Heart right ventricle (tissue), 16 donors: ENCODE data around the gene KISS1R. TPM values are rescaled to one million over a fixed set of nuclear protein-coding genes. Genes with fewer than 3 reads are reported as not detected.
"Not testable (repeated sequence)": the region's sequence is repeated elsewhere in the genome, so short reads cannot be mapped to it uniquely, and the experiment has no call there.

ENCODE experiments used
- ATAC-seq, 8 donors: fragments of 200-7000 bp; cut with Tn5 transposase; one replicate each; pipeline ENCODE4 v1.9.1; 2020; ENCODE audit warnings: mild to moderate bottlenecking in 8 of 8, moderate library complexity in 8 of 8, moderate number of reproducible peaks in 1 of 8
- DNase-seq, 2 donors: peaks; one replicate each; pipeline ENCODE4 v3.0.0-alpha.2; 2020
- H3K27ac ChIP-seq, 10 donors: fragments of 200-600 bp; sonication (generic) in 2 of 10; one replicate each; pipeline versions ENCODE4 v1.5.0 to v1.8.0; 2020 to 2022; ENCODE audit warnings: mild to moderate bottlenecking in 3 of 10
- H3K27me3 ChIP-seq, 7 donors: fragments of 200-600 bp; one replicate each; pipeline ENCODE4 v1.8.0; 2021 to 2022; ENCODE audit warnings: mild to moderate bottlenecking in 2 of 7
- H3K36me3 ChIP-seq, 9 donors: fragments of 200-600 bp; sonication (generic) in 1 of 9; one replicate each; pipeline versions ENCODE4 v1.5.0 to v1.8.0; 2020 to 2022; ENCODE audit warnings: mild to moderate bottlenecking in 2 of 9
- H3K4me1 ChIP-seq, 9 donors: fragments of 200-600 bp; sonication (generic) in 1 of 9; one replicate each; pipeline versions ENCODE4 v1.5.0 to v1.8.0; 2020 to 2022; ENCODE audit warnings: mild to moderate bottlenecking in 4 of 9
- H3K4me3 ChIP-seq, 10 donors: fragments of 200-600 bp; sonication (generic) in 2 of 10; one replicate each; pipeline versions ENCODE4 v1.5.0 to v1.8.0; 2020 to 2022; ENCODE audit warnings: mild to moderate bottlenecking in 7 of 10, moderate library complexity in 2 of 10
- H3K9me3 ChIP-seq, 11 donors: fragments of 200-600 bp in 10 of 11; sonication (generic) in 2 of 11; one replicate each; pipeline versions ENCODE4 v1.5.0 to v1.8.0; 2013 to 2022; ENCODE audit warnings: mild to moderate bottlenecking in 2 of 11, control low read depth in 1 of 11, moderate library complexity in 1 of 11
- CTCF ChIP-seq, 9 donors: fragments of 200-600 bp; sonication (generic) in 2 of 9; IDR thresholded peaks; one replicate each; pipeline versions ENCODE4 v1.5.0 to v1.8.0; 2021 to 2022; ENCODE audit warnings: antibody characterized with exemption in 9 of 9, mild to moderate bottlenecking in 5 of 9, moderate library complexity in 1 of 9
- WGBS, 2 donors: extraction: QIAGEN DNeasy Blood & Tissue Kit; methylation state at CpG; one replicate each; pipeline ENCODE4 v1.1.7; 2013; ENCODE audit warnings: inconsistent platforms in 1 of 2; 5-methylcytosine and 5-hydroxymethylcytosine counted together
- intact Hi-C, 10 donors: fragments of 100-400 bp; cut with DNase I; formaldehyde crosslinking; loops; one replicate each; pipeline versions ENCODE4 v1.11.1 to v1.14.2; 2022
- polyA plus RNA-seq, 2 donors: library from polyadenylated mRNA; stranded (reverse); fragments of 200-250 nt; gene quantifications; one replicate each; pipeline ENCODE4 v1.2.3, GENCODE V29; 2013
- total RNA-seq, 10 donors: library from RNA; stranded (reverse); fragmentation: NEBNext Ultra II Directional in 3 of 10; extraction: Animal tissue kit (Norgen Biotek cat#: 25700) in 3 of 10; gene quantifications; one replicate each; pipeline versions ENCODE4 v1.2.1 to v1.2.4, GENCODE V29; 2021 to 2023
- donor health status: Arrhythmogenic right ventricular cardiomyopathy.
- donor health status: ischemic (EF 13 %, LVEDD 7.1; RV severe dilation, severe dysfunction).
- donor health status: healthy with polysubstance abuse.
- donor health status: DM: no; HTN: yes; CAD: no.
- donor health status: DM: no; HTN: no; CAD: no.
- donor health status: ischemic (EF 25% LVEDD 6.9; RV normal size, moderate dysfunction).
- donor health status: ischemic (EF 25% LVEDD 5.7; RV mildly dilated, moderate dysfunction).
- donor health status: healthy.
- donor health status: DM: yes; HTN: yes; CAD: no.
- donor health status: Ischemic cardiomyopathy.
- donor health status: ischemic (EF 35%, LVEDD 5.7; RV mildly dilated, moderate dysfunction).
- donor health status: nonischemic (EF 11% LVEDD 7.7; RV severe dilation, severe dysfunction).
- donor health status: DM: yes; HTN: yes; CAD: no.
- donor health status: PGD.
- donor health status: ischemic (EF 29% LVEDD 5.4; RV normal size, mild dysfunction).
- donor health status: nonischemic (EF 23%, LVEDD 6.1; RV moderate dilation, normal function).

KISS1R gene
- total and polyA plus RNA-seq, 12 donors = not detected

DNA sequence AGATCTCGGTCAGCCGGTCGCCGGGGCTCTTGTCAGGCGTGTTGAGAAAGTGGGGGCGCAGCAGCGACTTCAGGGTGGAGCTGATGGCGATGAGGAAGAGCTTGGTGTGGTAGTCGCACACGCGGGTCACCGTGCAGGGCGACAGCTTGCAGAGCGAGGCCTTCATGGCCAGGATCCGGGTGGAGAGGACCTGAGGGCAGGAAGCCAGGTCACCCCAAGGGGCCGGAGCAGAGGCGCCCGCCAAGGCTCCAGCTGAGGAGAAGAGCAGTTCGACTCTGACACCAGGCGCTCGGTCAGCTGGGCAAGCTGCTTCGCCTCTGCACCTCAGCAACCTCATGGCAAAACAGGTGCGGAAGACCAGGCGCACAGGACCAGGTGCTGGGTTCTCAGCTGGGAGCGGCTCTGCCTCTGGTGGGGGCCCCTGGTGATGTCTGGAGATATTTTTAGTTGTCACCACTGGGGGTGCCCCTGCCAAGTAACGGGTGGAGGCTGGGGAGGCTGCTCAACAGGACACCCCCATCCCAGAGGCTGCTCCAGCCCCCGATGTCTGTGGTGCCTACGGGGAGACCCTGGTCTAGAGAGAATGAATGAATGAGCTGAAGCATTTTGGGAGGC lies 41.8 kb upstream of the KISS1R start:
- H3K27me3 ChIP-seq = no peaks in the 10 kb centered on the region
- H3K4me1 ChIP-seq = peaks cover 0 to 15% (median 0%) of the 10 kb centered on the region in 9 donors
- no peak for DNase-seq
- no peak for ATAC-seq
- no peaks in the 10 kb centered on the region for H3K9me3 ChIP-seq
- peaks cover 0 to 64% (median 20%) of the 10 kb centered on the region in 9 donors for H3K36me3 ChIP-seq
- H3K4me3 ChIP-seq = no peak overlapping the region
- H3K27ac ChIP-seq = no peak overlapping the region
- intact Hi-C loops = no loop called here
- WGBS, 2 donors = 93 to 95% methylated on average over 28 of the region's 28 CpGs
- TF ChIP-seq CTCF (IDR thresholded peaks at IDR 0.05) = no peak

- H3K27me3 ChIP-seq = no peaks in the 10 kb centered on the region
- intact Hi-C loops = no loop called here
- DNase-seq (no peak), ATAC-seq (no peak)
- TF ChIP-seq CTCF (IDR thresholded peaks at IDR 0.05) = no peak
- no peak overlapping the region for H3K4me3 ChIP-seq
- WGBS, 2 donors = 77 to 82% methylated on average over 18 of the region's 18 CpGs
- H3K27ac ChIP-seq = no peak overlapping the region
- H3K36me3 ChIP-seq = peaks cover 0 to 66% (median 20%) of the 10 kb centered on the region in 9 donors
- no peaks in the 10 kb centered on the region for H3K9me3 ChIP-seq
- peaks cover 0 to 13% (median 0%) of the 10 kb centered on the region in 9 donors for H3K4me1 ChIP-seq
Observed at GRCh38 chr19:876089-876488, 41.0 kb upstream of the KISS1R start.

- no peak for ATAC-seq
- Histone ChIP-seq H3K27ac (no peak overlapping the region), H3K9me3 (no peaks in the 10 kb centered on the region), H3K36me3 (peaks cover 0 to 69% (median 25%) of the 10 kb centered on the region in 9 donors), H3K4me1 (peaks cover 0 to 9% (median 0%) of the 10 kb centered on the region in 9 donors), H3K27me3 (no peaks in the 10 kb centered on the region), H3K4me3 (no peak overlapping the region)
- intact Hi-C loops = no loop called here
- no peak for TF ChIP-seq CTCF (IDR thresholded peaks at IDR 0.05)
- DNase-seq = no peak
- 90 to 96% methylated on average over 28 to 29 of the region's 29 CpGs for WGBS, 2 donors
Observed at GRCh38 chr19:876780-877314, 40.3 kb upstream of the KISS1R start.

DNA sequence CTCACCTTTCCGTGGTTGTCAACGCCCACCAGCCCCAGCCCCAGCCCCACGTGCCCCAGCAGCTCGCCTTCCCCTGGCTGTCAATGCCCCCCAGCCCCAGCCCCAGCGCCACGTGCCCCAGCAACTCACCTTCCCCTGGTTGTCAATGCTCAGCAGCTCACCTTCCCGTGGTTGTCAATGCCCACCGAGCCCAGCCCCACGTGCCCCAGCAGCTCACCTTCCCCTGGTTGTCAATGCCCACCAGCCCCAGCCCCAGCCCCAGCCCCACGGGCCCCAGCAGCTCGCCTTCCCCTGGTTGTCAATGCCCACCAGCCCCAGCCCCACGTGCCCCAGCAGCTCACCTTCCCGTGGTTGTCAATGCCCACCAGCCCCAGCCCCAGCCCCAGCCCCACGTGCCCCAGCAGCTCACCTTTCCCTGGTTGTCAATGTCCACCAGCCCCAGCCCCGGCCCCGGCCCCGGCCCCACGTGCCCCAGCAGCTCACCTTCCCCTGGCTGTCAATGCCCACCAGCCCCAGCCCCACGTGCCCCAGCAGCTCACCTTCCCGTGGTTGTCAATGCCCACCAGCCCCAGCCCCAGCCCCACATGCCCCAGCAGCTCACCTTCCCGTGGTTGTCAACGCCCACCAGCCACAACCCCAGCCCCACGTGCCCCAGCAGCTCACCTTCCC lies 39.0 kb upstream of the KISS1R start:
- H3K36me3 ChIP-seq = peaks cover 0 to 76% (median 26%) of the 10 kb centered on the region in 9 donors
- H3K4me3 ChIP-seq, intact Hi-C loops, H3K9me3 ChIP-seq, H3K4me1 ChIP-seq, H3K27me3 ChIP-seq, ATAC-seq, DNase-seq, H3K27ac ChIP-seq: not testable (repeated sequence)
- 91 to 94% methylated on average over 17 to 23 of the region's 23 CpGs for WGBS, 2 donors

DNA sequence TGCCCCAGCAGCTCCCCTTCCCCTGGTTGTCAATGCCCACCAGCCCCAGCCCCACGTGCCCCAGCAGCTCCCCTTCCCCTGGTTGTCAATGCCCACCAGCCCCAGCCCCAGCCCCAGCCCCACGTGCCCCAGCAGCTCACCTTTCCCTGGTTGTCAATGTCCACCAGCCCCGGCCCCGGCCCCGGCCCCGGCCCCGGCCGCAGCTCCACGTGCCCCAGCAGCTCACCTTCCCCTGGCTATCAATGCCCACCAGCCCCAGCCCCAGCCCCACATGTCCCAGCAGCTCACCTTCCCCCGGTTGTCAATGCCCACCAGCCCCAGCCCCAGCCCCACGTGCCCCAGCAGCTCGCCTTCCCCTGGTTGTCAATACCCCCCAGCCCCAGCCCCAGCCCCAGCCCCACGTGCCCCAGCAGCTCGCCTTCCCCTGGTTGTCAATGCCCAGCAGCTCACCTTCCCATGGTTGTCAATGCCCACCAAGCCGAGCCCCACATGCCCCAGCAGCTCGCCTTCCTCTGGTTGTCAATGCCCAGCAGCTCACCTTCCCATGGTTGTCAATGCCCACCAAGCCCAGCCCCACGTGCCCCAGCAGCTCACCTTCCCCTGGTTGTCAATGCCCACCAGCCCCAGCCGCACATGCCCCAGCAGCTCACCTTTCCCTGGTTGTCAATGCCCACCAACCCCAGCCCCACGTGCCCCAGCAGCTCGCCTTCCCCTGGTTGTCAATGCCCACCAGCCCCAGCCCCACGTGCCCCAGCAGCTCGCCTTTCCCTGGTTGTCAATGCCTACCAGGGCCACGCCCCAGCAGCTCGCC lies 38.2 kb upstream of the KISS1R start:
- H3K9me3 ChIP-seq, DNase-seq, ATAC-seq, H3K27me3 ChIP-seq, H3K4me3 ChIP-seq, H3K4me1 ChIP-seq, H3K27ac ChIP-seq, intact Hi-C loops: not testable (repeated sequence)
- 90% methylated on average over 23 to 24 of the region's 24 CpGs for WGBS, 2 donors
- H3K36me3 ChIP-seq = peaks cover 0 to 74% (median 26%) of the 10 kb centered on the region in 9 donors
